Measurements from ENCODE around the gene ZNRF3. TPM values are rescaled to one million over a fixed set of nuclear protein-coding genes. Genes with fewer than 3 reads are reported as not detected.
"Not testable (repeated sequence)": the region's sequence is repeated elsewhere in the genome, so short reads cannot be mapped to it uniquely, and the experiment has no call there.

Gene ZNRF3
- polyA plus RNA-seq, 3 donors: 29.0 to 33.6 (median 29.6) TPM

- no peak for DNase-seq (ENCODE audit: extremely low read depth in 1 of 11, low read depth in 9 of 11, low spot score in 4 of 11)
Observed at GRCh38 chr22:28873183-28873963, 10.0 kb upstream of the ZNRF3 start.

DNA sequence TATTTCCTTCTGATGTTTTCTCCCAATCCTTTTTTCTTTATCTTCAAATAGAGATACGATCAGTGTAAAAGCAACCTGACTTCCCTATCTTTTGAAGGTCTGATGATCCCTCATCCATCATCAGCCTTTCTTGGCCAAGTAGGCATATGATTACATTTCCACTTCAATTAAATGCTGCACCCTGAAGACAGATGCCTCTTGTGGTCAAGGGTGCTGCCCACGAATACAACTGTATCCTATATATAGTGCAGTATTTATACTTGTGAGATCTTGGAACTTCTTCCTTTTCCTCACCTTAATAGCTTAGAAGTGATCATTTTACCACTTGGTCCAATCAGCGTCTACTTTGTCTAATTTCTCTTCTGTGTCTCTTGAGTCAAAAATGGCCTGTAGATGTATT, 9.3 kb upstream of the ZNRF3 start:
- no peak for DNase-seq (ENCODE audit: extremely low read depth in 1 of 11, low read depth in 9 of 11, low spot score in 4 of 11)

GRCh38 chr22:28874811-28875320, 8.5 kb upstream of the ZNRF3 start:
- no peak for DNase-seq (ENCODE audit: extremely low read depth in 1 of 11, low read depth in 9 of 11, low spot score in 4 of 11)

- no peak for DNase-seq (ENCODE audit: extremely low read depth in 1 of 11, low read depth in 9 of 11, low spot score in 4 of 11)
Observed at GRCh38 chr22:28882545-28882877, 861 bp upstream of the ZNRF3 start.

DNA sequence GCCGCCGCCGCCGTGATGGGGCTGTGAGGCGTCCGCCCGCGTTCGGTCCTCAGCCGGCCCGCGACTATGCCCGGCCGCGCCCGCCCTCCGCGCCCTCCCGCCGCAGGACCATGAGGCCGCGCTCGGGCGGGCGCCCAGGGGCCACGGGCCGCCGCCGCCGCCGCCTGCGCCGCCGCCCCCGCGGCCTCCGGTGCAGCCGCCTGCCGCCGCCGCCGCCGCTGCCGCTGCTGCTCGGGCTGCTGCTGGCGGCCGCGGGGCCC, 215 bp downstream of the ZNRF3 start:
- no peak for DNase-seq (ENCODE audit: extremely low read depth in 1 of 11, low read depth in 9 of 11, low spot score in 4 of 11)

DNA sequence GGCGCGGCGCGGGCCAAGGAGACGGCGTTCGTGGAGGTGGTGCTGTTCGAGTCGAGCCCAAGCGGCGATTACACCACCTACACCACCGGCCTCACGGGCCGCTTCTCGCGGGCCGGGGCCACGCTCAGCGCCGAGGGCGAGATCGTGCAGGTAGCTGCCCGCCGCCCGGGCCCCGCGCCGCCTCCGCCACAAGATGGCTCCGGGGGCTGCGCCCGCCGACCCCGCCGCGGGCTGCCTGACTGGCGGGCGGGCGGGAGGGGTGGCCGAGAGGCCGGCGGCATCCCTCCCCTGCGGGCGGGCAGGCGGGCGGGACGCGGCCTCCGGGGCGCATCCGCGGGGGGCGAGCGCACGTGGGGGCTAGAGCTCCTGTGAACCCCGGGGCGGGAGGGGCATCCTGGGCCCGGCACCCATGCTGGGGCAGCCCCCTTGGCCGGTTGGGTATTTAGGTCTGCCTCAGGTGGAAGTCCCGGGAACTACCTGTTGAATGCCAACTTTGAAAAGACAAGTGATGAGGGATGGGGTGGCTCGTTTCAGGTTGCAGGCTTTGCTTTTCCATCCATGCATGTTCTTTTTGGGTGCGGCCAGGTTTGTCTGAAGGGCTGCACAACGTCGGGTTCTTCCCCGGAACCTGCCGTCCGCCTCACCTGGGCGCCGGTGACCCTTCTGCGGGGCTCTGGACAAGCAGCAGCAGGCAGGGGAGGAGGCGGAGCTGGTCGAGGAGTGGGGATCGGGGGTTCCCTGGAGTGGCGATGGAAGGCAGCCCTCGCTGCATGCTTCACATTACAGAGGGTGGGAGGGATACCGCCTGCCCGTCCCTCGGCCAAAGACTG, 760 bp downstream of the ZNRF3 start:
- no peak for DNase-seq (ENCODE audit: extremely low read depth in 1 of 11, low read depth in 9 of 11, low spot score in 4 of 11)

- no peak for DNase-seq (ENCODE audit: extremely low read depth in 1 of 11, low read depth in 9 of 11, low spot score in 4 of 11)
Observed at GRCh38 chr22:28884747-28885350, 1.5 kb downstream of the ZNRF3 start.

DNA sequence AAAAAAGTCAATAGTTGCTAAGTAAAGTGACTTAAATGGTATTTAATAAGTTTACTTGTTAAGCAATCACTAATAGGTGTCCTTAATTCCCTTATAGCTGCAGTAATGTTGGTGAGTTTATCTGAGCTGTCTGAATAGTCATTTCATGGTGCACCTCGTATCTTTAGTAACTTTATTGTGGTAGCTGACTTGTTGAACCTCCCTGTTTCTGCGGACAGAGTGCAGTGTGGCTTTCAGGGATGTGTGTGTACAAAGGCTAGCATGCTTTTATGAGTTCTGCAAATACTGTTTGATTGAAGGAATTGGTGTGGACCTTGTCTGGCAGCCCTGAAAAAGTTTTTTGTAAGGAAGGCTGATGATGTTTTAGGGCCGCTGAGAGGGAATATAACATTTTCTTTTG, 2.6 kb downstream of the ZNRF3 start:
- no peak for DNase-seq (ENCODE audit: extremely low read depth in 1 of 11, low read depth in 9 of 11, low spot score in 4 of 11)

- not testable (repeated sequence) for DNase-seq (ENCODE audit: extremely low read depth in 1 of 11, low read depth in 9 of 11, low spot score in 4 of 11)
Observed at GRCh38 chr22:28886679-28887078, 3.3 kb downstream of the ZNRF3 start.

DNA sequence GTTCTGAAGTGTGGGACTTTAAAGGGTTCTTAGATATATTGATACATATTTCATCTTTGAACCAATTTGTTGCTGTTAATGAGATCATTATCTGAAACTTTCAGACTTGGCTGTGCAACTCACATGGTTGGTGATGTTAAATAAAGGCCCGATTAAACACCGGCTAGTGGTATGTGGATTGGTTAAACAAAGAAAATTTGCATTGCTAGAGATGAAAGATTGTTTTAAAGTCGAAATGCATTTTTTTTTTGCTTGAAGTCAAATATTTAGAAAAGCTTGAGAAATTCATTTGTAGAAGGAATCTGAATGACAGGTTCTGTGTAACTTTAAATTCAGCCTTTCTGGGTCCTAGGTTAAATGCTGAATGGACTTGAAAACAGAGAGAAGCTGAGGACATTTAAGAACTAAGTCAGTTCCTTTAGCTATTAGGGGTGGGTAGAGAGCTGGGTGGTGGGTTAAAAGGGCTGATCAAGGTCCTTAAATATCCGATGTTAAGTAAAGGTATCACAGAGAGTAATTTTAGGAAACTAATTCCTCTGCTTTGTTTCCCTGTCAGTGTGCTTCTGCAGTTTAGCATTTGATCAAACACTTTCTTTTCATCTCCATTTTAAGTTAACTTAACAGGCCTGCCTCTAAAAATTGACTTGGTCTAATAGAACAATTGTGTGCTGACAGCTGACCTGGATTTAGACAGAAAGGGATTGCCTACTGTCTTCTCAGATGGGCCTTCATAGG, 4.5 kb downstream of the ZNRF3 start:
- DNase-seq (ENCODE audit: extremely low read depth in 1 of 11, low read depth in 9 of 11, low spot score in 4 of 11): no peak

- DNase-seq (ENCODE audit: extremely low read depth in 1 of 11, low read depth in 9 of 11, low spot score in 4 of 11): no peak
Observed at GRCh38 chr22:28889478-28890024, 6.2 kb downstream of the ZNRF3 start.

DNA sequence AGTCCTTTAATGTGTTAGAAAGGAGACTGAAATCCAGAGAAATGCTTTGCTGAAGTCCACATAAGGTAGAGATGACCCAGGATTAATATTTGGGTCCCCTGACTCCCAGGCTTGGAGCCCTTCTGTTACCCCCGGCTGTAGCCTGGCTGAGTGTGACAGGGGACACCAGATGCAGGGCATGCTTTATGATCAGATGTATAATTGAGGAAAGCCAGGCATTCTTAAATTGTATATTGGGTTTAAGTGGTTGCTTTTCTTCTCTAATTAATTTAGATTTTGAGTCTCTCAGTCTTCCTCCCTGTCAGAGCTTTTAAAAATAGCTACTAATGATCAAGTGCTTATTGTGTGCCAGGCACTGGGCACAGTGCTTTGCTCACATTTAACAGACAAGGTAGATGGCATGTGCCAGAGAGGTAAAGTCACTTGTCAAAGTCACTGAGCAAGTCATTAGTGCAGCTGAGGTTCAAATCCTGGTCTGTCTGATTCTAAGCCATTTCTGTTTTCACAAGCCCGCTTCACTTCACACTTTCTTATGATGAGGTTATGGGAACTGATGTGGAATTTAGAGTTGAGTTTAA, 7.9 kb downstream of the ZNRF3 start:
- no peak for DNase-seq (ENCODE audit: extremely low read depth in 1 of 11, low read depth in 9 of 11, low spot score in 4 of 11)

GRCh38 chr22:28892175-28892731, 8.9 kb downstream of the ZNRF3 start:
- DNase-seq (ENCODE audit: extremely low read depth in 1 of 11, low read depth in 9 of 11, low spot score in 4 of 11): no peak

- DNase-seq (ENCODE audit: extremely low read depth in 1 of 11, low read depth in 9 of 11, low spot score in 4 of 11): no peak
Observed at GRCh38 chr22:28893810-28894209, 10.4 kb downstream of the ZNRF3 start.

DNA sequence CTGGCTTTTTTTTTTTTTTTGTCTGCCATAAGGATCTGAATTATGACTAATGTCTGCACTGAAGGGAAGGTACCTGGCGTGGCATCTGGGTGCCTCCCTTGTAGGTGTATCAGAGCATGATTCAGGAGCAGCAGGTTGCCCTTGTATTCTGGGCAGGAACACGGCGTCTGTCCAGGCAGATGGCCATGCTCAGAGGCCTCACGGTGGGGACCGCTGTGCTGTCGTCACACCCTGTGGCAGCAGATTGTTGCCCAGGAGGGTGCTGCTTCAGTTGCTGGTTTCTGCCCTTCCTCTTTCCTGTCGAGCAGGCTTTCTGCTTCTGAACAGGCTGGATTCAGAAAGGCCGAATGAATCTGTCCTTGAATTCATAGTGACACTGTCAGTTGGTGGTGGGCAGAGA, 11.0 kb downstream of the ZNRF3 start:
- no peak for DNase-seq (ENCODE audit: extremely low read depth in 1 of 11, low read depth in 9 of 11, low spot score in 4 of 11)

- DNase-seq (ENCODE audit: extremely low read depth in 1 of 11, low read depth in 9 of 11, low spot score in 4 of 11): no peak
Observed at GRCh38 chr22:28894807-28895206, 11.4 kb downstream of the ZNRF3 start.

DNA sequence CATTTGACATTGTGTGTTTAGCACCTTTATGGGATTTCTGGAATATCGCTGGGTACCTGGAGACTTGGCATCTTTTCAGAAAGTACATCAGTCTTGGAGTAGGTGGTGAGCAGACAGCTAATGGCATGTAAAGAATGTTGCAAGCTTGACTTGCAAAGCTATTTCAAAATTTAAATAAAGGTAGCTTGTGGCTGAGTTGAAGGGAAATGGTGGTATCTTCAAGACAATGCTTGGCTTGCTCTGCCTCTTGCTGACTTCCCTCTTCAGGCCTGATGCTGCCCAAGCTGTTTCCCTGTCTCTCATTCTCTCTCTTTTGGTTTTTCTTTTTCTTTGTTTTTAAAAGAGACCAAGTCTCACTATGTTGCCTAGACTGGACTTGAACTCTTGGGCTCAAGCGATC, 13.2 kb downstream of the ZNRF3 start:
- no peak for DNase-seq (ENCODE audit: extremely low read depth in 1 of 11, low read depth in 9 of 11, low spot score in 4 of 11)

DNA sequence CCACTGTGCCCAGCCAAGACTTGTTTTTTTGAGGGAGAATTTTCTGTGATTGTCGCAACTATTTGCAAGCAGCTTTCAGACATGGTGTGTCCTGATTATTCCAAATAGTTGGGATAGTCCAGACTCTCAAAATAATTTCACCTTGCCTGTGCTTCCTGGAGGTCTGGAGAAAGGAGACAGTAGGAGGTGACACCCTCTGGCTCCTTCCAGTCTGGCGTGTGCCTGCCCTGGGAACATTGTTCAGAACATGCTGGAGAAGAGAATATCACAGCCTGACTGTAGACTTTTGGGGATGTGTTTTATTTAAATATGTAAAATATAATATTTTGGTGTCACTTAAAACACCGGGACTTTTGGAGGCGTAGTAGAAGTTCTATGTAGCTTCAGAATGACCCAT, 14.9 kb downstream of the ZNRF3 start:
- no peak for DNase-seq (ENCODE audit: extremely low read depth in 1 of 11, low read depth in 9 of 11, low spot score in 4 of 11)
